ENCODE results near the gene G3BP1. TPM values are rescaled to one million over a fixed set of nuclear protein-coding genes. Genes with fewer than 3 reads are reported as not detected.
A peak's percentile ranks its signal among the peaks of the same experiment; 100 is the strongest.

The G3BP1 gene
- total and polyA plus RNA-seq, 9 of the 15 experiments (the other 6 are each of a cell fraction or from before 2014, with no cell fraction given), result 54.7 to 264 (median 105) TPM

DNA sequence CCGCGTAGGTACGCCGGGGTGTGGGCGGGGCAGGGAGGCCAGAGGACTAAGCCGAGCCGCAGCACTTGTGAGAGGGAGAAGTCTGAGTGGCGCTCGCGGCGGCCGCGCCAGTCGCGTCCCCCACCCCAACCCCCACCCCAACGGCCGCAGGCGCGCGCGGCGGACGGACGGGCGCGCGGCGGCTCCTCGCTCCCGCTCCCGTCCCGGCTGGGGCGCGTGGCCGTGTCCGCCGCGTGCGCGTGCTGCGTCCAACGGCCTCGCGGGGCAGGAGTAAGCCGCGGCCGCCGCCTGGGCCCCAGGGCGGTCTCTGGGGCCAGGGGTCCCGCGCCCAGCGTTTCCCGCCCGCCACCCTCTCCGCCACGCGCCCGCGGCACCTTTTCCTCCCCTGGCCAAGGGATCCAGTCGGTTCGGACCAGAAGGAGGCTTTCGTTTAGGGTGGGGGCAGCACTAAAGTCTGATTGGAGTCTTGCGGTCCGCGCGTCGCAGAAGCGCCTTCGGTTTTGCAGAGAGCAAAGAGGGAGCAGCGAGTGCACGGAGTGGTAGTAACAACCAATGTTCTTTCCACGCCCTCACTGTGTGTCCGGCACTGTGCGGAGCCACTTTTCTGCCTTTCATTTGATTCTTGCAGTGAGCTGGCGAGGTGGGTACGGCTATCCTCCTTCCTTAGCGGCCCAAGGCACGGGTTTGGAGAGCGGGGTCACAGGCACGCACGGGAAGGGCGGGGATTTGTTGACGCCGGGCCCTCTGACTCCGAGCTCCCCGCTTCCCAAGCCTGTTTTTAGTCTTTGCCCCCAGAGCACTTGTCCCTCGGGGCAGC is 483 bp downstream of the G3BP1 start (continued):
- TF ChIP-seq, protein P1, sequence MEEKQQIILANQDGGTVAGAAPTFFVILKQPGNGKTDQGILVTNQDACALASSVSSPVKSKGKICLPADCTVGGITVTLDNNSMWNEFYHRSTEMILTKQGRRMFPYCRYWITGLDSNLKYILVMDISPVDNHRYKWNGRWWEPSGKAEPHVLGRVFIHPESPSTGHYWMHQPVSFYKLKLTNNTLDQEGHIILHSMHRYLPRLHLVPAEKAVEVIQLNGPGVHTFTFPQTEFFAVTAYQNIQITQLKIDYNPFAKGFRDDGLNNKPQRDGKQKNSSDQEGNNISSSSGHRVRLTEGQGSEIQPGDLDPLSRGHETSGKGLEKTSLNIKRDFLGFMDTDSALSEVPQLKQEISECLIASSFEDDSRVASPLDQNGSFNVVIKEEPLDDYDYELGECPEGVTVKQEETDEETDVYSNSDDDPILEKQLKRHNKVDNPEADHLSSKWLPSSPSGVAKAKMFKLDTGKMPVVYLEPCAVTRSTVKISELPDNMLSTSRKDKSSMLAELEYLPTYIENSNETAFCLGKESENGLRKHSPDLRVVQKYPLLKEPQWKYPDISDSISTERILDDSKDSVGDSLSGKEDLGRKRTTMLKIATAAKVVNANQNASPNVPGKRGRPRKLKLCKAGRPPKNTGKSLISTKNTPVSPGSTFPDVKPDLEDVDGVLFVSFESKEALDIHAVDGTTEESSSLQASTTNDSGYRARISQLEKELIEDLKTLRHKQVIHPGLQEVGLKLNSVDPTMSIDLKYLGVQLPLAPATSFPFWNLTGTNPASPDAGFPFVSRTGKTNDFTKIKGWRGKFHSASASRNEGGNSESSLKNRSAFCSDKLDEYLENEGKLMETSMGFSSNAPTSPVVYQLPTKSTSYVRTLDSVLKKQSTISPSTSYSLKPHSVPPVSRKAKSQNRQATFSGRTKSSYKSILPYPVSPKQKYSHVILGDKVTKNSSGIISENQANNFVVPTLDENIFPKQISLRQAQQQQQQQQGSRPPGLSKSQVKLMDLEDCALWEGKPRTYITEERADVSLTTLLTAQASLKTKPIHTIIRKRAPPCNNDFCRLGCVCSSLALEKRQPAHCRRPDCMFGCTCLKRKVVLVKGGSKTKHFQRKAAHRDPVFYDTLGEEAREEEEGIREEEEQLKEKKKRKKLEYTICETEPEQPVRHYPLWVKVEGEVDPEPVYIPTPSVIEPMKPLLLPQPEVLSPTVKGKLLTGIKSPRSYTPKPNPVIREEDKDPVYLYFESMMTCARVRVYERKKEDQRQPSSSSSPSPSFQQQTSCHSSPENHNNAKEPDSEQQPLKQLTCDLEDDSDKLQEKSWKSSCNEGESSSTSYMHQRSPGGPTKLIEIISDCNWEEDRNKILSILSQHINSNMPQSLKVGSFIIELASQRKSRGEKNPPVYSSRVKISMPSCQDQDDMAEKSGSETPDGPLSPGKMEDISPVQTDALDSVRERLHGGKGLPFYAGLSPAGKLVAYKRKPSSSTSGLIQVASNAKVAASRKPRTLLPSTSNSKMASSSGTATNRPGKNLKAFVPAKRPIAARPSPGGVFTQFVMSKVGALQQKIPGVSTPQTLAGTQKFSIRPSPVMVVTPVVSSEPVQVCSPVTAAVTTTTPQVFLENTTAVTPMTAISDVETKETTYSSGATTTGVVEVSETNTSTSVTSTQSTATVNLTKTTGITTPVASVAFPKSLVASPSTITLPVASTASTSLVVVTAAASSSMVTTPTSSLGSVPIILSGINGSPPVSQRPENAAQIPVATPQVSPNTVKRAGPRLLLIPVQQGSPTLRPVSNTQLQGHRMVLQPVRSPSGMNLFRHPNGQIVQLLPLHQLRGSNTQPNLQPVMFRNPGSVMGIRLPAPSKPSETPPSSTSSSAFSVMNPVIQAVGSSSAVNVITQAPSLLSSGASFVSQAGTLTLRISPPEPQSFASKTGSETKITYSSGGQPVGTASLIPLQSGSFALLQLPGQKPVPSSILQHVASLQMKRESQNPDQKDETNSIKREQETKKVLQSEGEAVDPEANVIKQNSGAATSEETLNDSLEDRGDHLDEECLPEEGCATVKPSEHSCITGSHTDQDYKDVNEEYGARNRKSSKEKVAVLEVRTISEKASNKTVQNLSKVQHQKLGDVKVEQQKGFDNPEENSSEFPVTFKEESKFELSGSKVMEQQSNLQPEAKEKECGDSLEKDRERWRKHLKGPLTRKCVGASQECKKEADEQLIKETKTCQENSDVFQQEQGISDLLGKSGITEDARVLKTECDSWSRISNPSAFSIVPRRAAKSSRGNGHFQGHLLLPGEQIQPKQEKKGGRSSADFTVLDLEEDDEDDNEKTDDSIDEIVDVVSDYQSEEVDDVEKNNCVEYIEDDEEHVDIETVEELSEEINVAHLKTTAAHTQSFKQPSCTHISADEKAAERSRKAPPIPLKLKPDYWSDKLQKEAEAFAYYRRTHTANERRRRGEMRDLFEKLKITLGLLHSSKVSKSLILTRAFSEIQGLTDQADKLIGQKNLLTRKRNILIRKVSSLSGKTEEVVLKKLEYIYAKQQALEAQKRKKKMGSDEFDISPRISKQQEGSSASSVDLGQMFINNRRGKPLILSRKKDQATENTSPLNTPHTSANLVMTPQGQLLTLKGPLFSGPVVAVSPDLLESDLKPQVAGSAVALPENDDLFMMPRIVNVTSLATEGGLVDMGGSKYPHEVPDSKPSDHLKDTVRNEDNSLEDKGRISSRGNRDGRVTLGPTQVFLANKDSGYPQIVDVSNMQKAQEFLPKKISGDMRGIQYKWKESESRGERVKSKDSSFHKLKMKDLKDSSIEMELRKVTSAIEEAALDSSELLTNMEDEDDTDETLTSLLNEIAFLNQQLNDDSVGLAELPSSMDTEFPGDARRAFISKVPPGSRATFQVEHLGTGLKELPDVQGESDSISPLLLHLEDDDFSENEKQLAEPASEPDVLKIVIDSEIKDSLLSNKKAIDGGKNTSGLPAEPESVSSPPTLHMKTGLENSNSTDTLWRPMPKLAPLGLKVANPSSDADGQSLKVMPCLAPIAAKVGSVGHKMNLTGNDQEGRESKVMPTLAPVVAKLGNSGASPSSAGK (IDR thresholded peaks at IDR 0.05), result 0 out of 2 replicates have a peak, but pooled peaks have one; percentile 4
- TF ChIP-seq EGR1 (conservative IDR thresholded peaks at IDR 0.05) (no peak), ESRRB (CRISPR knock-in tag; IDR thresholded peaks at IDR 0.05; ENCODE audit: borderline replicate concordance) (no peak), NR2F6 (CRISPR knock-in tag; IDR thresholded peaks at IDR 0.05) (no peak), SUPT5H (IDR thresholded peaks at IDR 0.05) (no peak; the same call in 1 of the 2 replicates), KLF13 (tag; IDR thresholded peaks at IDR 0.05; ENCODE audit: borderline replicate concordance, low read depth) (no peak), ZBTB12 (CRISPR knock-in tag; IDR thresholded peaks at IDR 0.05) (no peak), ZNF583 (CRISPR knock-in tag; IDR thresholded peaks at IDR 0.05) (no peak), ZNF696 (CRISPR knock-in tag; conservative IDR thresholded peaks at IDR 0.05) (no peak)
- TF ChIP-seq, protein P2, sequence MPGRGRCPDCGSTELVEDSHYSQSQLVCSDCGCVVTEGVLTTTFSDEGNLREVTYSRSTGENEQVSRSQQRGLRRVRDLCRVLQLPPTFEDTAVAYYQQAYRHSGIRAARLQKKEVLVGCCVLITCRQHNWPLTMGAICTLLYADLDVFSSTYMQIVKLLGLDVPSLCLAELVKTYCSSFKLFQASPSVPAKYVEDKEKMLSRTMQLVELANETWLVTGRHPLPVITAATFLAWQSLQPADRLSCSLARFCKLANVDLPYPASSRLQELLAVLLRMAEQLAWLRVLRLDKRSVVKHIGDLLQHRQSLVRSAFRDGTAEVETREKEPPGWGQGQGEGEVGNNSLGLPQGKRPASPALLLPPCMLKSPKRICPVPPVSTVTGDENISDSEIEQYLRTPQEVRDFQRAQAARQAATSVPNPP (IDR thresholded peaks at IDR 0.05; ENCODE audit: borderline replicate concordance, insufficient read depth, insufficient read length), result no peak
- TF ChIP-seq, protein P3, sequence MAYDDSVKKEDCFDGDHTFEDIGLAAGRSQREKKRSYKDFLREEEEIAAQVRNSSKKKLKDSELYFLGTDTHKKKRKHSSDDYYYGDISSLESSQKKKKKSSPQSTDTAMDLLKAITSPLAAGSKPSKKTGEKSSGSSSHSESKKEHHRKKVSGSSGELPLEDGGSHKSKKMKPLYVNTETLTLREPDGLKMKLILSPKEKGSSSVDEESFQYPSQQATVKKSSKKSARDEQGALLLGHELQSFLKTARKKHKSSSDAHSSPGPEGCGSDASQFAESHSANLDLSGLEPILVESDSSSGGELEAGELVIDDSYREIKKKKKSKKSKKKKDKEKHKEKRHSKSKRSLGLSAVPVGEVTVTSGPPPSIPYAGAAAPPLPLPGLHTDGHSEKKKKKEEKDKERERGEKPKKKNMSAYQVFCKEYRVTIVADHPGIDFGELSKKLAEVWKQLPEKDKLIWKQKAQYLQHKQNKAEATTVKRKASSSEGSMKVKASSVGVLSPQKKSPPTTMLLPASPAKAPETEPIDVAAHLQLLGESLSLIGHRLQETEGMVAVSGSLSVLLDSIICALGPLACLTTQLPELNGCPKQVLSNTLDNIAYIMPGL (CRISPR knock-in tag; IDR thresholded peaks at IDR 0.05), result 0 out of 2 replicates have a peak, but pooled peaks have one; percentile 9

Measured in K562 (cell line).